Peyer's patch (tissue), 4 donors: ENCODE results near the gene IGF2R. TPM values are rescaled to one million over a fixed set of nuclear protein-coding genes. Genes with fewer than 3 reads are reported as not detected.

Experiments used
- DNase-seq, 3 donors: peaks; one replicate each; pipeline ENCODE4 v3.0.0-alpha.2; 2017 to 2019
- H3K27ac ChIP-seq, 4 donors: fragments of 200-600 bp; sonication (generic); one replicate each; pipeline ENCODE4 v1.5.1; 2016 to 2019
- H3K27me3 ChIP-seq, 2 donors: fragments of 200-600 bp; sonication (generic); one replicate each; pipeline ENCODE4 v1.5.1; 2019
- H3K36me3 ChIP-seq, 3 donors: fragments of 200-600 bp; sonication (generic); one replicate each; pipeline ENCODE4 v1.5.1; 2016 to 2019
- H3K4me1 ChIP-seq, 4 donors: fragments of 200-600 bp; sonication (generic); one replicate each; pipeline ENCODE4 v1.5.1; 2016 to 2019
- H3K4me3 ChIP-seq, 4 donors: fragments of 200-600 bp; sonication (generic); 1 replicate in 3 of 4; 2 replicates in 1 of 4; pipeline ENCODE4 v1.5.1; 2016 to 2019; ENCODE audit warnings: mild to moderate bottlenecking in 1 of 4
- H3K9me3 ChIP-seq, 4 donors: fragments of 200-600 bp; sonication (generic); one replicate each; pipeline ENCODE4 v1.5.1; 2016 to 2019; ENCODE audit warnings: mild to moderate bottlenecking in 1 of 4
- CTCF ChIP-seq, 6 experiments: fragments of 450-650 bp in 4 of 6; fragments of 200-600 bp in 2 of 6; sonication (generic) in 1 of 6; IDR thresholded peaks; one replicate each; pipeline ENCODE4 v1.5.1; 2017 to 2019; ENCODE audit warnings: antibody characterized with exemption in 6 of 6, mild to moderate bottlenecking in 3 of 6, moderate library complexity in 1 of 6
- POLR2A ChIP-seq, 2 donors: fragments of 450-650 bp; IDR thresholded peaks; one replicate each; pipeline ENCODE4 v1.5.1; 2017; ENCODE audit warnings: antibody characterized with exemption in 2 of 2, mild to moderate bottlenecking in 2 of 2, moderate library complexity in 2 of 2
- total RNA-seq, 4 donors: library from RNA; depleted of rRNA; stranded (reverse); fragments of >200 nt; gene quantifications; one replicate each; pipeline ENCODE4 v1.1.0, GENCODE V29; 2016

The IGF2R gene
- total RNA-seq, 4 donors from 2014 or later = 48.7 to 86.5 (median 82.3) TPM

GRCh38 chr6:160115421-160115820 is 146.5 kb downstream of the IGF2R start:
- no peak overlapping the region for H3K27ac ChIP-seq
- no peak overlapping the region for H3K4me3 ChIP-seq
- H3K36me3 ChIP-seq = no peaks in the 10 kb centered on the region
- TF ChIP-seq CTCF (IDR thresholded peaks at IDR 0.05) (no peak), POLR2A (IDR thresholded peaks at IDR 0.05) (no peak)
- no peaks in the 10 kb centered on the region for H3K27me3 ChIP-seq
- H3K9me3 ChIP-seq = no peaks in the 10 kb centered on the region
- H3K4me1 ChIP-seq = no peaks in the 10 kb centered on the region
- DNase-seq = no peak

GRCh38 chr6:160116411-160116810 is 147.5 kb downstream of the IGF2R start:
- Histone ChIP-seq H3K4me1 (no peaks in the 10 kb centered on the region), H3K27me3 (no peaks in the 10 kb centered on the region), H3K36me3 (no peaks in the 10 kb centered on the region), H3K9me3 (no peaks in the 10 kb centered on the region), H3K27ac (no peak overlapping the region), H3K4me3 (no peak overlapping the region)
- no peak for DNase-seq
- TF ChIP-seq CTCF (IDR thresholded peaks at IDR 0.05) = no peak
- TF ChIP-seq POLR2A (IDR thresholded peaks at IDR 0.05) = no peak

- TF ChIP-seq CTCF (IDR thresholded peaks at IDR 0.05) = no peak
- TF ChIP-seq POLR2A (IDR thresholded peaks at IDR 0.05) = no peak
- Histone ChIP-seq H3K27ac (no peak overlapping the region), H3K36me3 (no peaks in the 10 kb centered on the region), H3K27me3 (no peaks in the 10 kb centered on the region), H3K4me1 (no peaks in the 10 kb centered on the region), H3K9me3 (no peaks in the 10 kb centered on the region), H3K4me3 (no peak overlapping the region)
- DNase-seq = no peak
Measured at GRCh38 chr6:160117137-160117536, 148.3 kb downstream of the IGF2R start.

GRCh38 chr6:160118620-160119229 is 149.8 kb downstream of the IGF2R start:
- Histone ChIP-seq H3K27me3 (no peaks in the 10 kb centered on the region), H3K27ac (no peak overlapping the region), H3K36me3 (no peaks in the 10 kb centered on the region), H3K9me3 (no peaks in the 10 kb centered on the region), H3K4me1 (no peaks in the 10 kb centered on the region), H3K4me3 (no peak overlapping the region)
- TF ChIP-seq CTCF (IDR thresholded peaks at IDR 0.05) (no peak), POLR2A (IDR thresholded peaks at IDR 0.05) (no peak)
- no peak for DNase-seq

GRCh38 chr6:160120087-160120486 is 151.2 kb downstream of the IGF2R start:
- H3K27ac ChIP-seq = no peak overlapping the region
- no peaks in the 10 kb centered on the region for H3K9me3 ChIP-seq
- no peaks in the 10 kb centered on the region for H3K27me3 ChIP-seq
- no peaks in the 10 kb centered on the region for H3K36me3 ChIP-seq
- DNase-seq = no peak
- no peak overlapping the region for H3K4me3 ChIP-seq
- no peaks in the 10 kb centered on the region for H3K4me1 ChIP-seq
- TF ChIP-seq CTCF (IDR thresholded peaks at IDR 0.05) (no peak), POLR2A (IDR thresholded peaks at IDR 0.05) (no peak)

GRCh38 chr6:160121558-160121957 is 152.7 kb downstream of the IGF2R start, which contains the start of gene SLC22A1:
Gene SLC22A1 (plus strand): TSS chr6:160121815. CDS start chr6:160121936, 121 bp downstream.
- H3K27me3 ChIP-seq = no peaks in the 10 kb centered on the region
- H3K27ac ChIP-seq = no peak within 1 kb of the TSS
- H3K36me3 ChIP-seq = no peaks in the 10 kb centered on the region
- no peaks in the 10 kb centered on the region for H3K4me1 ChIP-seq
- TF ChIP-seq CTCF (IDR thresholded peaks at IDR 0.05) (no peak), POLR2A (IDR thresholded peaks at IDR 0.05) (no peak)
- DNase-seq = no peak
- no peaks in the 10 kb centered on the region for H3K9me3 ChIP-seq
- H3K4me3 ChIP-seq = peak within 1 kb of the TSS in 1 of 4 donors; percentile 8
